Activated CD8-positive, alpha-beta memory T cell treated with anti-CD3 and anti-CD28 coated beads for 24 hours (primary cell): ENCODE results near the gene VAMP5.
A peak's percentile ranks its signal among the peaks of the same experiment; 100 is the strongest.
"Not testable (repeated sequence)": the region's sequence is repeated elsewhere in the genome, so short reads cannot be mapped to it uniquely, and the experiment has no call there.

Experiments
- DNase-seq: peaks from one replicate; pipeline ENCODE4 v3.0.0-alpha.2; 2020

The VAMP5 gene

DNA sequence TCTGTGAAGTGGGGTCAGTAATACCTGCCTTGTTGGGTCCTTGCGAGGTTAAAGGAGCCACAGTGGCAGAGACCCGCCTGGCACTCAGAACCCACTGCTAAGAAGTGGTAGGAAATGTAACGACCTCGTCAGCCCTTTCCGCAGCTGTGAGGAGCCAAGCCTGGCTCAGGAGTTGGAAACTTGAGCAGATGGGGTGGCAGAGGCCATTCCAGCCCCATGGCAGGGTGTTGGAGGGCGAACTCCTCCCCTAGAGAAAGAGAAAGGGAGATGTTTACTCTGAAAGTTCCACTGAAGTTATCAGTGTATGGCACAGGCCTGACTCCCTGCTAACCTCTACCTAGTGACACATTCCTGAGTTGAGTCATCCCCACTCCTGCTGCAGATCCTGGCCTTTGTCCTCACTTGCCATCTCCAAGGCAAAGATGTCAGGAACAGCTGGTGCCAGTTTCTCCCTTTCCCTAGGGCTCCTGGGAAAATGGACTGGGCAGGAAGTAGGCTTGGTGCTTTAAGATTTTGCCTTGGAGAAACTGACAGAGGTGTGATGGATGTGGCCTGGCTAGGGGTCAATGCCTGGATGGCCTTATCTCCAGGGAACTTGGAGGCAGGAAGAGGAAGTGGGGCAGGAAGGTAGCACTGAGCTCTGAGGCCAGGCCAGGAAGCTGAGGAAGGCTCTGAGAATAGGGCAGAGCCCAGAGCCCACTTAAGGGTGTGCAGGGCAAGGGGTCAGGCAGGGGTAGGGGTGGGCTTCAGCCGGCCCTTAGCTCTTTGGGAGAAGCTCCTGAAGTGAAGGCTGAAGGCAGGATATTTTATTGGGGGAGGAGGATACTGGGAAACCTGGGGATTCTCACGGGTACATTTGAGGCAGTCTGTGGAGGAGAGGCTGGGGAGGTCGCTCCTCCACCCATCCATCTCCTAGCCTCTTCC is 888 bp downstream of the VAMP5 start:
- no peak for DNase-seq

DNA sequence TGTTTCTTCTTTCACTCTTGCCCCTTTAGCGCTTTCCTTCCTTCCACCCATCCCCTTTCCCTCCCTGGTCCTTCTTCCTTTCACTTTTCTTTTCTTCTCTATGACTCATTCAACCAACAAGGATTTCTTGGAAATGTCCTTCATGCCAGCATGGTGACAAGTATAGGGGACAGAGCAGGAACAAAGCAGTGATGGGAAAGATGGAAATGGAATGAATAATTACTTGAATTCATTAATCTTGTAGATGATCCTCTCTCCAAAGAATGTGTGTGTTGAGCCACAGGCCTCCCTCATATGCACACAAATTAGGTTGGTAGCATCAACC is 1.5 kb downstream of the VAMP5 start:
- no peak for DNase-seq

DNA sequence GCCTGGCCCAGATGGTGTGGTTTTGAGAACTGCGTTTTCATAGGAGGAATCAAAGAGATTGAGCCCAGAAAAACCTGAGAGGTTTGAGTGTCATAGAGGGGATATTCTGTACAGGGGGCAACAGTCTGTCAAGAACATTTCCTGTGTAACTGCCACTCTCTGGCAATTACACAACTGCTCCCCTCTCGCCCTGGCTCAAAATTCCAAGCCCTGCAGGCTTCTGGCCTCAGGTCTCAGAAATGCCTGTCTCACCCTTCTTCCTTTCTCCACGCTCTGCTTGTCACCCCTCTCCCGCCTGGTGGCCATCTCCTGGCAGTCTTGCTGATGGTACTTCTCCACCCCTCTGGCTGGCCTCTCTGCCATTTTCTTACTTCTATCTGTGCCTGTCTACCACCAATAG is 4.0 kb downstream of the VAMP5 start:
- DNase-seq = no peak

DNA sequence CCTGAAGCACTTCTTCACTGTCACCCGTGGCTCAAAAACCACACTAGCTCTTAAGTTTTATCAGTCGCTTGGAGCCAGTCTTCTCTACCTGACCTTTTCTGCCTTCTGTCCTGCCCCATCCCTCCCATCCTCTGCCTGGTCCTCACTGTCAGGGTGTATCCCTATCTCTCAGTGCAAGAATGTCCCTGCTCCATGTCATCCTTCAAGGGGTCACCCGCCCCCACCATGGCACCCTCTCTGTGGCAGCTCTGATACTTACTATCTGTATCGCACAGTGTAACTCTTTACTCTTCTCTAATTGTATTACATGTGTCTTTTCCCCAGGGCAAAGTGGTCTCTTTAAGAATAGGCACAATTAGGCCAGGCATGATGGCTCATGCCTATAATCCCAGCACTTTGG is 4.4 kb downstream of the VAMP5 start:
- DNase-seq = no peak

DNA sequence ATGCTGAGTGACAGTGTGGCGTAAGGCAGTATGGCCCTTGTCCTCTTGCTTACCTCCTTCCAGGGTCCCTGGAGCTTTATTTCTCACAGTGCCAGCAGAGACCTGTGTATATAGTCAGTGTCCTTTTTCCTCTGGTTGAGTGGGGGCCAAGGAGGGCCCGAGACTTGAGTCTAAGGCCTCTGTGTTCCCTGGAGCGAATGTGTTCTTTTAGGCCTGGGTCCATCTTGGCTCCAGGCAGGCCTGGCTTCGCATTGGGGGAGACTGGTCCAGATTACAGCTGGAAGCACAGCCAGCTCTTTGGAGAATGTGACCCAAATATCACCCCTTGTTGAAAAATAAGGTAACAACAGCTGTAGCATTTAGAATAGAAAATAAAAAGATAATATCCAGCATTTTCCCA is 5.0 kb downstream of the VAMP5 start:
- DNase-seq = no peak

DNA sequence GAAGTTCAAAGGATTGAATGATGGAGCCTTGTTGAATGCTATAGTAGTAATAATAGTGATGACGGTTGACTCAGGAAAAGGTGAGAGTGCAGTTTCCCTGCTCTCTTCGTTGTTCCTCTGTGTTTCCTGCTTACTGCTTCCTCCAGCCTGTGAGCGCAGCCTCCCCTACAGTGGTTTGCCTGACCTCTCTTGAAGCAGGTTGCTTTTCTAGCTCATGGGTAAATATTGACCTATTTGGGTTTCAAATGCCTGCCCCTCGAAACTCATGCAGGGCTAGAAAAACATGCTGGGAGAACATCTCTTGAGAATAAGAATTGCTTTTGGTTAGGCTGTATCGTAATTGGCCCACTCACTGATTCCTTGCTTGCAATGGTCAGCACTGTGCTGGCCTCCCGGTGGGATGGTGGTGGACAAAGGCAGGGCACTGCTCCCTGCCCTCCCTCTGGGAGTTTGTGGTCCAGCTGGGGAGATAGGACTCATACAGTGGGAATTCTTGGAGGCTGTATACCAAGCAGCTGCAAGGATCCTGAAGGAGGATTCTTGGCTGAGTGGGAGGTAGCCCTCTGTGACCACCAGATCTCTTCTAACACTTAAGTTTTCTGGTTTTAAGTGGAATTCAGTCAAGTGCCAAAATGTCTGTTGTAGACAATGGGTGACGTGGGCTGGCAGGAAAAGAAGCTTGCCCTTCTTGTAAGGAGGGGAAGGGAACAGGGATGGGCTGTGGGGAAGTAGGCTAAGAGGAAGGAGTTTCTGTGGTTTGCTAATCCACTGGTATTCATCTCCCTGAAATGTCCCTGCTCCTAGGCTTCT is 6.0 kb downstream of the VAMP5 start:
- no peak for DNase-seq

DNA sequence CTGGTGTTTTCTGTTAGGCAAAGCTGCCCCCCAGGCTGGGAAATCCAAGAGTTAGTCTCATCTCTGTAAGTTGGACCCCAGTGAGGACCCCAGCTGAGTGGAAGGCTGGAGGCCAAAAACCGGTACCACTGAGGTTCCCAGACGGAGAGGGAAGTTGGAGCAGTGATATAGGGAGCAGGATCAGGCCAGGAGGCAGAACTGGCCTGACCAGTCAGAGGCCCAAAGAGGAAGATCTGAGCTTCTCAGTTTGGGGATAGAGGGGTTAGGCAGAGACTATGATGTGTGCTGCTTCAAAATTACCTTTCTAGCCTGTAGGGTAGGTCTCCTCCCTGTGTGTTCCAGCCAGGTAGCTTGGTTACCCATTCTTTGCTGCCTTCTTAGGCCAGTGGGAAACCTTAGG is 6.7 kb downstream of the VAMP5 start:
- DNase-seq = no peak

DNA sequence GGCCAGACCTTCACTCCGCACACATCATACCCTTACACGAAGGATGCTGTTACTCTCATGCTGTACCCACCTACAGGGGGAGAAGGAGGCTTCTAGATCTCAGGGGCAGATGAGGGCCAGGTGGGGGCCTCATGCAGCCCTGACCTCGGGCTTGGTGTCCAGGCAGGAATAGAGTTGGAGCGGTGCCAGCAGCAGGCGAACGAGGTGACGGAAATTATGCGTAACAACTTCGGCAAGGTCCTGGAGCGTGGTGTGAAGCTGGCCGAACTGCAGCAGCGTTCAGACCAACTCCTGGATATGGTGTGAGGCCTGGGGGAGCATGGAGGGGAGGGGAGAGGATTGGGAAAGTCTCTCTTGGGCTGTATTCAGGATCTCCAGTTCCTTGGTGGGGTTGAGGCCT is 7.3 kb downstream of the VAMP5 start:
- DNase-seq = no peak

DNA sequence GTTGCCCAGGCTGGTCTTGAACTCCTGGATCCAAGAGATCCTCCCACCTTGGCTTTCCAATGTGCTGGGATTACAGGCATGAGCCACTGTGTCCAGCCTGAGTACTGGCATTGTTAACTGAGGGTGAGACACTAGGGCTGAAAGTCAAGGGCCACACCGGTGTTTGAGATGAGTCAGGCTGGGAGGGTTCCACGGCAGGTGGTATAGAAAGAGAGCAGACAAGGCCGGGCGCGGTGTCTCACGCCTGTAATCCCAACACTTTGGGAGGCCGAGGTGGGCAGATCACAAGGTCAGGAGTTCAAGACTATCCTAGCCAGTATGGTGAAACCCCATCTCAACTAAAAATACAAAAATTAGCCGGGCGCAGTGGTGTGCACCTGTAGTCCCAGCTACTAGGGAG is 8.1 kb downstream of the VAMP5 start:
- DNase-seq = not testable (repeated sequence)

DNA sequence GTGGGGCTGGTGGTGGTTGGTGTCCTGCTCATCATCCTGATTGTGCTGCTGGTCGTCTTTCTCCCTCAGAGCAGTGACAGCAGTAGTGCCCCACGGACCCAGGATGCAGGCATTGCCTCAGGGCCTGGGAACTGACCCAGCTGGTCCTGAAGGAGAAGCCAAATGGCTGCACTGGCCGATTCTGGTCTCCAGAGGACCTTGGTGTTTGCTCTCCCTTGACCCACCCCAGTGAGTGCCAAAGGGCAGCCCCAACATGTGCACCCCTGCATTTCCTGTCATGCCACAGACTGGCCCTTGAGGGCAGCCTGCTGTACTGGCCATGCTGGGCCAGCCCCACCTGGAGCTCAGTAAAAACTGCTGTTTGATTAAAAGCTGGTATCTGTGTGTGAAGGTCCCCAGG is 8.8 kb downstream of the VAMP5 start:
- no peak for DNase-seq

DNA sequence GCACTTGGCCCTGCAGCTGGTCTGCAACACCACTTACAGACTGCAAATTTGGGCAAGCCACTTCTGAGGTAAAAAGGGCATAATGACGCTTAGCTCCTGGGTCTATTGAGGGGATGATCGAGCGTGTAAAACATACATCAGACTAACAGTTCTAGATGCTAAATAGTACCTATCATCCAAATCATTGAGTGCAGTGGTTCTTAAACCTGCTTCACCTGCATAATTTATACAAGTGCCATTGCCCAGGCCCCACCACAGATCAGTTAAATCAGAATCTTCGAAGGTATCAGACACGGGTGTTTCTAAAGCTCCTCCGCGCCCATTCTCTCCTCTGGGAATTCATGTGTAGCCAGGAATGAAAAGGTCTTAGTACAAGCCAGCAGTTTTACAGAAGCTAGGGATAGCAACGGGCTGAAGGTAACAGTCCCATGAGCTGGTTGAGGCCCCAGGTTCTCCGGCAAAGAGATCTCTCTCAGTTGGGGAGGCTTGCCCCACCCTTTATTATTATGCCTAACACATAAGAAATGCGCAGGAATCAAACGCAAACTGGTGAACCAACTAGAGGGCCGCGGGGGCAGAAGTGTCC is 10.6 kb downstream of the VAMP5 start:
- no peak for DNase-seq

DNA sequence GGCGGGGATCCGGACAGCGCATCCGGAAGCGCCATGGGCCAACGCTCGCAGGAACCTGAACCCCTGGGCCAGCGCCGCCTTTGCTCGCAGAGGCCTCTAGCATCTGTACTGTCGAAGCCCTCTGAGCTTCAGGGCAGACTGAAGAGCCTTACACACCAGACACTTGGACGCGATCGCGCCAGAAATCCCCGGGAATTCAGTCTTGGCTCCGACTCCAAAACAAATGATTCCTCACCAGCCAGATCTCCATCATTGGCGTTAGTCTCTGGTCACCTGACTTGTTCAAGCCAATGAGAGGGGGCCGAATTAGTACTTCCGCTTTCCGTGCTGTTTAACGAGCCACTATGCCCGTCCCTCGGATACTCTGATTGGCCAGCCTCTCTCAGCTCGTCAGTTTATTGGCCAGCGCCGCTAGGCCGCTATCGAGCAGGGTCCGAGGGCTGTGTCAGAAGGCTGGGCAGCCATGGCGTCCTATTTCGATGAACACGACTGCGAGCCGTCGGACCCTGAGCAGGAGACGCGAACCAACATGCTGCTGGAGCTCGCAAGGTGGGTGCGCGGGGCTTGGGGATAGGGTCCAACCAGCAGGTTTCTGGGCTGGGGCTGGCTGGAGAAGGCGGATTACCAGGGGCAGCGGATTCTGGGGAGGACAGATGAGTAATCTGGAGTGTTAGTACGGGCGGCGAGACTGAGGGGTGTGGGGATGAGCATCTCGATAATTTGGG is 11.2 kb downstream of the VAMP5 start, which contains the start of gene RNF181:
Gene RNF181, plus strand, starts transcription at position 445 of the 725 bp plus-strand sequence. Its CDS starts 19 bp downstream, at position 464.
- peak; percentile 91 for DNase-seq

DNA sequence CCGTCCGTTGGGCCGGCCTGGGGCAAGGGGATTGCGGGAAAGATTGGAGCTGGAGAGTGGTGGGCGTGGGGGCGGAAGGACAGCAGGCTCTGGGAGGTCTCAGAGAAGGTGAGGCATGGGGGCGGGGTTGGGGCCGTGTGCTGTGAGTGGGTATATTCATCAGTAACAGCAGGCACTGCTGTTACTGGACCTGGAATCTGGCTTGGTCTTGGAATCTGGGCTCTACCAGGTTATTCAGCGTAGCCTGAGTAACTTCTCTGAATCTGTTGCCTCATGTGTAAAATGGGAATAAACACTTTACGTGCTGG is 11.7 kb downstream of the VAMP5 start:
- DNase-seq = no peak

DNA sequence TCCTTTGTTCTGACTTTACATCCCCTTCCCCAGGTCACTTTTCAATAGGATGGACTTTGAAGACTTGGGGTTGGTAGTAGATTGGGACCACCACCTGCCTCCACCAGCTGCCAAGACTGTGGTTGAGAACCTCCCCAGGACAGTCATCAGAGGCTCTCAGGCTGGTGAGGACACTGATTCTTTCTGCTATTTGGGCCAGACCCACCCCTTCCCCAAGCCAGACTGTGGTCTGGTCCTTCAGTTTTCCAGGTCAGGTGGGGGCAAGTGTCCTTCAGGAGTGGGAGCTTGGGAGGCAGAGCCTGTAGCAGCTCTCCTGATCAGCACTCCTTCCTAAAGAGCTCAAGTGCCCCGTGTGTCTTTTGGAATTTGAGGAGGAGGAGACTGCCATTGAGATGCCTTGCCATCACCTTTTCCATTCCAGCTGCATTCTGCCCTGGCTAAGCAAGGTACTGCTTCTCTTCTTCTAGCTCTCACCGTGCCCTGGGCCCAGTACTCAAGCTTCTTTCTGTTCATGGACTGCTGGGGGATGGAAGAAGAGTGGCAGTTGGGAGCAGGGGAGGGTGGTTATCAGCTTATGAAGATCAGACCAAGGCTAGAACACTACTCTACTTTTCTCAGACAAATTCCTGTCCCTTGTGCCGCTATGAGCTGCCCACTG is 12.4 kb downstream of the VAMP5 start:
- DNase-seq = no peak

DNA sequence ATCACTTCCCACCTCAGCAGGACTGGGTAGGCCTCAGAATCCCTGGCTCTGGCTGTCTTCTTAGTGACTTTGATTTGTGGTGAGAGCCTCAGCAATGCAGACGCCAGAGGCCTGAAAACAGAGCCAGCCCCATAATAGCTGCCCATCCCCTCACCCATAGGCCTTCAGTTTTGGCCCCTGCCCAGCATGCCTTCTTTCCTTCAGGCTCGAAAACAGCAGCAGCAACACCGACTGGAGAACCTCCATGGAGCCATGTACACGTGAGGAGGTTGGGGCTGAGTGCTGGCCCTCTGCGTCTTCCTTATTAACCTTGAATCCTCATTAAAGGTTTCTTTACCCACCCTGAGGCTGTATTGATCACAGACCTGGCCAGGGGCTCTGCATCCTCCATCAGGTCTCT is 13.0 kb downstream of the VAMP5 start:
- no peak for DNase-seq

DNA sequence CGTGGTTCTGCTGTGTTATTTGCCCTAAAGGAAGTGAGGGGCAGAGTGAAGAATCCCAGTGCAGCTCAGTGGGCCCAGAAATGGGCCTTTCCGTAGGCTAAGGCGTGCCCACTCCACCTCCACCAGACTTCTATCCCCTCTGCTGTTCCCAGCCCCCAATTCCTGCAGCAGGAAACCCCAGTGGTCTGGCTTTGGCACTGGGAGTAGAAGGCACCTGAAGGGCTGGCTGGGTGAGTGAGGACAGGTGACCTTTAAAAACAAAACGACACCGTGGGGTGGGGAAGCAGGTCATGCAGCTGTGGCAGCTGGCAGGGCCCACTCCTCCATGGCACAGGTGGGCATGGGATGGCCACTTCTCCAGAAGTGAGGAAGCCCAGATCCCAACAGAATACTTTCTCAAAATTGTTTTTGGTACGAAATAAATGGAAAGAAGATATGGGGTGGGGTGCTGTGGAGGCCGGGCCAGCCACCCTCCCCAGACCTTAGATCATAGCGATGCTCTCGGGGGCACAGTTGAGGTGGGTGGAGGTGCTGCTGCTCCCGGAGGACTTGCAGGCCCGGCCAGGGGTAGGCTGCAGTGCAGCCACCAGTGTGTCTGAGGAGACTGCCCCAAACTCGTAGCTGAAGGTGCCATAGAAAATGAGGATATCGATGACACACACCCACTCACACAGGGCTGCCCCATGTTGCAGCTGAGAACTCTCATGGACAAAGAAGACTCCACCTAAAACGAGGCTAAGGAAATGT is 14.5 kb downstream of the VAMP5 start:
- DNase-seq = no peak

DNA sequence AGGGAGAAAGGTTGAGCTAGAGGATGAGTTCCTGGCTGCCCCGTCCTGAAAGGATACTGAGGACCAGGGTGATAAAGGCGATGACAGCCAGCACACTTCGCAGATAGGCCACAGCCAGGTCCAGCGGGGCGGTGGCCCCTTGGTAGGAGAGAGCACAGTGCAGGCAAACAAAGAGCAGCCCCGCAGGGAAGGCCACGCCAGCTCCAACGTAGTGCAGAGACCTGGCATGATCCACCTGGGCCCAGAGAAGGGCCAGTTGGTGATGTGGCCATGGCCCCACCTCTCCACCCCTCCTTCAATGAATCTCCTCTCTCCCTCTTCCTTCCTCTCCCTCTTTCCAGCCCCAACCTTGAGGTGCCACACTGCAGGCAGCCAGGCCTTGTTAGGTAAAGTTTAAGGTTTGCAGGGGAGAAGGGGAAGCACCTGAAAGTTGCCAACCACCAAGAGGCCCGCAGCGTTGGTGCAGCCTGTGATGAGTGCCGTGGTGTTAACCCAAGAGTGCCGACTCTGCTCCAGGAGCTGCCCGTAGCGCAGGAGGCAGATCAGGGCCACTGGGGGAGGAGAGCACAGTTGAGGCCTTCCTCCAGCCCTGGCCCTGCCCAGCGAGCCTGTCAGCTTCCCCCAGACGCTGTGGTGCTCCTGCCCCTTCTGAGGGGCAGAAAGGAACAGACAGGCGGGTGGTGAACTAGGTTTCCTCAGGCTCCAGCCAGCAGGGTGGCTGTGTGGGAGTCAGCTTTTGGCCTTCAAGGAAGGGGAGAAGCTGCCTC is 15.4 kb downstream of the VAMP5 start:
- no peak for DNase-seq

DNA sequence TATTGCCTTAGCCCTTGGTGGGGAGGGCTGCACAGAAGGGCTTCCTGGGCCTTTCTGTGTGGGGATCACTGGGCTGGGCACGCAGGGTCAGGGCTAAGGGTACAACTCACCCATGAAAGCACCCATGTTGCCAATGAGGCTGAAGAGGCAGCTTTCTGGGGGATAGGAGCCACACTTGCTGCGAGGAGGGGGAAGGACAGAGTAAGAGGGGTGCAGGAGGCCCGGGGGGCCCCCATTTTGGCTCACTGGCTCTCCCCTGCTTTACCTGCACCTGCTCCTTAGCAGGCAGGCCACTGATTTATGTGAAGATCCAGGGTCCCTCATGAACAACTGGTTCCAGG is 16.0 kb downstream of the VAMP5 start:
- no peak for DNase-seq

DNA sequence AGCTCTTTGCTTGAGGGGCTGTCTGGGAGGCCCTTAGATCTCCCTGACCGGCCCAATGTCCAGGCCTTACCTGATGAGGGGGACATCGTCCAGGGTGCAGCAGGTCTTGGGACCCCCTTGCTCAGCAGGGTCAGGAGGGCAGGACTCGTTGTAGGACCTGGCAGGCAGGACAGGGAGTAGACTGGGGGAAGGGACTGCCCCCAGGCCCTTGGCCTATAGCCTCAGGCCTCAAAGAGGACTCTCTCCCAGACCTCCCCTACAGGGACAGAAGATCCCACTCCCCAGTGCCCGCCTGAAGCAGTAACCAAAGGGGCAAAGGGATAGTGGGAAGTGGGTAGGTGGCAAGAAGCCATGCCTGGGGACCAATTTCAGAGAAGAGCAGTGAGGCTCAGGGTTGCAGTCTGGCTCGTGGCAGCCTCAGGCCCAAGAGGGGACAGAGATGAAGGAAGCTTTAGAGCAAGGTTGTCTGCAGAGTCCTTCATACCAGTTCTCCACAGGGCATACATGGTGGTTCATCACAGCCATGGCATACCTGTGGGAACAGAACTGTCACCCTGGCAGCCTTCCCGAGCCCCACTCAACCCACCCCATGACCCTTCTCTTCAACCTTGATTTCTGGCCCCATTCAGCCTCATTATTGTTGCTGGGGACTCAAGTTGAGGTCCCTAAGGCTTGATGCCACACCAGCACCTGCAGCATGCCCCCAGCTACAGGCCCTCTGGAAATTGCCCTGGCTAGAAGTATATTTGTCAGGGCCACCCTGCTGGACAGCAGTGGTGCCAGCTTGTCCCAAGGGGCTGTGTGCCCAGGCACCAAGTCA is 16.9 kb downstream of the VAMP5 start:
- no peak for DNase-seq

DNA sequence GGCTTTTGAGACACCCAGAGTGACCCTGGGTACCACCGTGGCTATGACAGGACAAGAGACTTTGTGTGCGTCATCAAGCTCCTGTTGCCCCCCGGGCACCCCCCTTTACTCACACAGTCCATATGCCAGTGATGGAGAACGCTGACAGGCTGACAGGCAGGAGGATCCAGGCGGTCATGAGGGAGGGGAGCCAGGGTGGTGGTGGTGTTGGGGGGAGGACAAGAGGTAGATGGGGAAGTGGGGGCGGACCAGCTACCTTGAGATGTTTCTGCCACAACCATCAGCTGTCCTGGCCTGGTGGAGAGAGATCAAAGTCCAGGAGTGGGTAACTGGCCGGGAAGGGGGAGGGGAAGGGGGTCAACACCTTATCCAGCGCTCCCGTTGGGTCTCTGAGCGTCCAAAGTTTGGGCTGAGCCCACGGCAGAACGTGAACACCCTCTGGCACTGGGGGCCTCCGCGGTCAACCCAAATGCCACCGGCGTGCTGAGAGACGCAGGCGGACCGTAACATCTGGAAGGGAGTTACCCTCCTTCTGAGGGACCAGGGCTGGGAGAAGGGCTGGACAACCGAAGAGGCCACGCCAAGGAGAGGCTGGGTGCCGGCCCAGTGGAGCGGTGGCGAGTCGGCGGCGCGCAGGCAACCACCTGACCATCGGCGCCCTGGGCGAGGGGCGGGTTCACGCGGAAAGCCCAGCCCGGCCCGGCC is 17.7 kb downstream of the VAMP5 start:
- no peak for DNase-seq
